Spleen (tissue), 11 donors: Measurements from ENCODE around the gene NUP214. TPM values are rescaled to one million over a fixed set of nuclear protein-coding genes. Genes with fewer than 3 reads are reported as not detected.

Source experiments
- DNase-seq: peaks from one replicate; pipeline ENCODE4 v3.0.0-alpha.2; 2020
- H3K27ac ChIP-seq, 8 donors: fragments of 200-600 bp; sonication (generic) in 7 of 8; 1 replicate in 4 of 8; 2 replicates in 4 of 8; pipeline versions ENCODE4 v1.5.0 to v1.8.0; 2016 to 2021; ENCODE audit warnings: inconsistent platforms in 4 of 8, mild to moderate bottlenecking in 4 of 8, moderate library complexity in 1 of 8
- H3K27me3 ChIP-seq, 7 donors: fragments of 200-600 bp; sonication (generic) in 6 of 7; replicated peaks in 1 of 7; 1 replicate in 4 of 7; 2 replicates in 3 of 7; pipeline versions ENCODE4 v1.5.0 to v1.8.0; 2016 to 2021; ENCODE audit warnings: inconsistent platforms in 3 of 7, mild to moderate bottlenecking in 1 of 7
- H3K36me3 ChIP-seq, 6 donors: fragments of 200-600 bp; sonication (generic) in 5 of 6; 1 replicate in 4 of 6; 2 replicates in 2 of 6; pipeline versions ENCODE4 v1.5.0 to v1.8.0; 2016 to 2021; ENCODE audit warnings: inconsistent platforms in 2 of 6
- H3K4me1 ChIP-seq, 6 donors: fragments of 200-600 bp; sonication (generic) in 5 of 6; 1 replicate in 3 of 6; 2 replicates in 3 of 6; pipeline versions ENCODE4 v1.5.0 to v1.8.0; 2016 to 2021; ENCODE audit warnings: inconsistent platforms in 3 of 6
- H3K4me3 ChIP-seq, 8 donors: fragments of 200-600 bp; sonication (generic) in 7 of 8; 1 replicate in 4 of 8; 2 replicates in 4 of 8; pipeline versions ENCODE4 v1.5.0 to v1.8.0; 2016 to 2021; ENCODE audit warnings: inconsistent platforms in 4 of 8, mild to moderate bottlenecking in 4 of 8, moderate library complexity in 2 of 8
- H3K9me3 ChIP-seq, 8 donors: fragments of 200-600 bp; sonication (generic) in 7 of 8; 1 replicate in 4 of 8; 2 replicates in 4 of 8; pipeline versions ENCODE4 v1.5.0 to v1.8.0; 2016 to 2021; ENCODE audit warnings: inconsistent platforms in 4 of 8
- CTCF ChIP-seq, 11 experiments: fragments of 200-600 bp in 7 of 11; fragments of 450-650 bp in 4 of 11; sonication (generic) in 4 of 11; IDR thresholded peaks in 8 of 11; conservative IDR thresholded peaks in 3 of 11; 1 replicate in 7 of 11; 2 replicates in 4 of 11; pipeline versions ENCODE4 v1.4.0 to v1.8.0; 2016 to 2021; ENCODE audit warnings: antibody characterized with exemption in 11 of 11, inconsistent platforms in 4 of 11, mild to moderate bottlenecking in 1 of 11
- POLR2A ChIP-seq, 3 donors: fragments of 450-650 bp; IDR thresholded peaks; one replicate each; pipeline ENCODE4 v1.5.1; 2017; ENCODE audit warnings: antibody characterized with exemption in 3 of 3, mild to moderate bottlenecking in 1 of 3
- POLR2AphosphoS5 ChIP-seq, 3 donors: sonication (generic); formaldehyde crosslinking; IDR thresholded peaks; one replicate each; pipeline ENCODE4 v1.5.1; 2017; ENCODE audit warnings: antibody characterized with exemption in 3 of 3
- WGBS, 5 donors: extraction: QIAGEN DNeasy Blood & Tissue Kit in 3 of 5; methylation state at CpG; one replicate each; pipeline versions ENCODE4 v1.1.5 to v1.1.7; 2013 to 2018; 5-methylcytosine and 5-hydroxymethylcytosine counted together
- intact Hi-C: fragments of 100-400 bp; cut with DNase I; formaldehyde crosslinking; loops from one replicate; pipeline ENCODE4 v1.15.0; 2023; ENCODE audit warnings: low total_unique reads
- polyA plus RNA-seq, 3 donors: library from polyadenylated mRNA; stranded (reverse); fragments of 200-250 nt; gene quantifications; one replicate each; pipeline ENCODE4 v1.2.1, GENCODE V29; 2013
- total RNA-seq, 7 donors: library from RNA; depleted of rRNA in 3 of 7; stranded (reverse); fragments of >200 nt in 3 of 7; fragmentation: NEBNext Ultra II Directional in 4 of 7; extraction: Animal tissue kit (Norgen Biotek cat#: 25700) in 4 of 7; gene quantifications; one replicate each; pipeline versions ENCODE4 v1.1.0 to v1.2.1, GENCODE V29; 2016 to 2021
- donor health status: healthy with polysubstance abuse.
- donor health status: DM: no; HTN: no; CAD: no; lungs with moderate emphysema.
- donor health status: DM: no; HTN: no; CAD: no.
- donor health status: Bipolar disorder and iron deficiency.
- donor health status: healthy.
- donor health status: DM: no; HTN: no; CAD: no.
- donor health status: DM: yes; HTN: yes; CAD: no.

The NUP214 gene
- total and polyA plus RNA-seq, 10 donors: 21.4 to 182 (median 121) TPM

GRCh38 chr9:131179561-131180219, 54.3 kb downstream of the NUP214 start:
- intact Hi-C loops: loop anchor here (2.0 kb wide), 1 partner anchor 157 kb away; no protein-coding TSS in a partner anchor
- H3K36me3 ChIP-seq: peaks cover 0 to 100% (median 78%) of the 10 kb centered on the region in 6 donors
- H3K27ac ChIP-seq: peak overlapping the region in 2 of 8 donors; percentile 9 to 12

GRCh38 chr9:131180454-131180853, 55.1 kb downstream of the NUP214 start:
- no peak for DNase-seq
- TF ChIP-seq POLR2A (IDR thresholded peaks at IDR 0.05): no peak
- no peak for TF ChIP-seq POLR2AphosphoS5 (IDR thresholded peaks at IDR 0.05)
- WGBS, 5 donors: 83 to 95% (median 88%) methylated on average over 6 of the region's 6 CpGs
- H3K27ac ChIP-seq: no peak overlapping the region
- H3K4me1 ChIP-seq: peaks cover 0 to 39% (median 23%) of the 10 kb centered on the region in 6 donors
- intact Hi-C loops: no loop called here
- H3K27me3 ChIP-seq: no peaks in the 10 kb centered on the region
- no peaks in the 10 kb centered on the region for H3K9me3 ChIP-seq
- no peak overlapping the region for H3K4me3 ChIP-seq
- peaks cover 0 to 100% (median 77%) of the 10 kb centered on the region in 6 donors for H3K36me3 ChIP-seq

More at GRCh38 chr9:131179561-131180219, 54.3 kb downstream of the NUP214 start:
- TF ChIP-seq POLR2A (IDR thresholded peaks at IDR 0.05) (no peak), CTCF (IDR thresholded peaks at IDR 0.05 in 8 of 11, conservative IDR thresholded peaks at IDR 0.05 in 3 of 11) (no peak), POLR2AphosphoS5 (IDR thresholded peaks at IDR 0.05) (no peak)
- DNase-seq: no peak
- Histone ChIP-seq H3K4me1 (peaks cover 0 to 39% (median 23%) of the 10 kb centered on the region in 6 donors), H3K9me3 (no peaks in the 10 kb centered on the region), H3K4me3 (no peak overlapping the region), H3K27me3 (no peaks in the 10 kb centered on the region)
- whole genome bisulfite sequencing, 5 donors: 72 to 85% (median 77%) methylated on average over 4 of the region's 4 CpGs

GRCh38 chr9:131181091-131181681, 55.8 kb downstream of the NUP214 start:
- Histone ChIP-seq H3K36me3 (peaks cover 0 to 100% (median 76%) of the 10 kb centered on the region in 6 donors), H3K4me1 (peaks cover 0 to 39% (median 23%) of the 10 kb centered on the region in 6 donors), H3K4me3 (no peak overlapping the region), H3K27me3 (no peaks in the 10 kb centered on the region), H3K9me3 (no peaks in the 10 kb centered on the region), H3K27ac (no peak overlapping the region)
- TF ChIP-seq CTCF (IDR thresholded peaks at IDR 0.05 in 8 of 11, conservative IDR thresholded peaks at IDR 0.05 in 3 of 11): peak in 3 of 11 experiments; percentile 7 to 26 (median 15)
- TF ChIP-seq POLR2AphosphoS5 (IDR thresholded peaks at IDR 0.05): no peak
- 89 to 91% (median 91%) methylated on average over 6 of the region's 6 CpGs for WGBS, 5 donors
- intact Hi-C loops: no loop called here
- DNase-seq: no peak

GRCh38 chr9:131185924-131186323, 60.5 kb downstream of the NUP214 start:
- intact Hi-C loops: no loop called here
- Histone ChIP-seq H3K27me3 (no peaks in the 10 kb centered on the region), H3K4me3 (no peak overlapping the region), H3K27ac (no peak overlapping the region), H3K36me3 (peaks cover 0 to 100% (median 73%) of the 10 kb centered on the region in 6 donors), H3K4me1 (peaks cover 0 to 4% (median 0%) of the 10 kb centered on the region in 6 donors), H3K9me3 (no peaks in the 10 kb centered on the region)
- 84 to 94% (median 89%) methylated on average over 3 of the region's 3 CpGs for WGBS, 5 donors
- no peak for DNase-seq
- no peak for TF ChIP-seq POLR2A (IDR thresholded peaks at IDR 0.05)
- TF ChIP-seq CTCF (IDR thresholded peaks at IDR 0.05 in 8 of 11, conservative IDR thresholded peaks at IDR 0.05 in 3 of 11): no peak
- TF ChIP-seq POLR2AphosphoS5 (IDR thresholded peaks at IDR 0.05): no peak
